ENCODE data around the gene DBH.

- TF ChIP-seq CTCF (IDR thresholded peaks at IDR 0.05) (no peak), ZFX (IDR thresholded peaks at IDR 0.05; ENCODE audit: borderline replicate concordance) (no peak)
These were observed 23.4 kb downstream of the DBH start for GRCh38 chr9:133659516-133659915.
